Stimulated activated CD8-positive, alpha-beta memory T cell treated with anti-CD3 and anti-CD28 coated beads, Interleukin-7, amount 100 ng/mL, for 4 hours (primary cell): Measurements from ENCODE around the gene GTF3C2.
"Not testable (repeated sequence)": the region's sequence is repeated elsewhere in the genome, so short reads cannot be mapped to it uniquely, and the experiment has no call there.

Source experiments
- DNase-seq, 2 donors: peaks; one replicate each; pipeline ENCODE4 v3.0.0-alpha.2; 2020; ENCODE audit warnings: low read depth in 2 of 2

GTF3C2 gene

GRCh38 chr2:27322766-27323595 is 33.6 kb downstream of the GTF3C2 start, which contains the start of gene MPV17:
MPV17 (minus strand) TSS chr2:27323097; CDS start chr2:27322517, 580 bp downstream.
- peak; percentile 77 to 80 for DNase-seq

- no peak for DNase-seq
Measured at GRCh38 chr2:27322301-27322765, 34.2 kb downstream of the GTF3C2 start.

- DNase-seq, result no peak
Measured at GRCh38 chr2:27320958-27321543, 35.5 kb downstream of the GTF3C2 start.

- DNase-seq, result not testable (repeated sequence)
Measured at GRCh38 chr2:27319839-27320238, 36.7 kb downstream of the GTF3C2 start.

- no peak for DNase-seq
Measured at GRCh38 chr2:27316655-27317412, 39.7 kb downstream of the GTF3C2 start.

DNA sequence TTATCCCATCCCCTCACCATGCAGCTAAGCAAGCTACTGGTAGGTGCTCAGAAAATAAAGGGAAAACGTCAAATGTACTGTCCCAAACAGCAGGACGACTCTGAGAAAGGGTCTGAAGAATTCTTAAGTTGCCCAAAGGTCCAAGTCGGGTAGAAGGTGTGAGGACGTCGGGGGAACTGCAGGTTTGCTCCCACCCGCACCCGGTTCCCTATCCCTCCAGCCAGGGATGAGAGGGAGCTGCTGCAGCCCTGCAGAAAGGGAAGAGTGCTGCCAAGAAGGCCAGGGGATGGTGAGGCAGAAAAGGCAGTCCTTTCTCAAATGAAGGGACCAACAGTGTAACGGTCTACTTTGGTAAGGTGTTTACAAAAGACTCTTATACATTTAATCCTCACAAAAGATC is 41.4 kb downstream of the GTF3C2 start:
- no peak for DNase-seq

DNA sequence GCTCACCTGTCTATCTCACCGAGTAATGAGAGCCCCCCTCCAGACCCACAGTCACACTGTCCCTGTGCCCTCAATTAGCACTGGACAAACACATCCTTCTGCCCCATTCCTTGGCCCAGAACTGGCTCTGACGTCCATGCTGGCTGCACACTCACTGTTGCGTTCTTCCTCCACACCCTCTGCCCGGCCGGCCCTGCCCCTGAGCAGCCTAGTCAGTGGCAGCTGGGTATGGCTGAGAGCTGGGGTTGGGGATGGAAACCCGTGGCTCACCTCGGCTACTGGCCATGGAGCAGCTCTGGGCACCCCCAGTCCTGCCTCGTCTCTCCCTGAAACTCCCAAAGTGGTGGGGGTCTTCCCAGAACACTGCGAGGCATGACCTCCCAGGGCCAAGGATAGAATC is 41.9 kb downstream of the GTF3C2 start:
- DNase-seq, result no peak

GRCh38 chr2:27313882-27314645 is 42.5 kb downstream of the GTF3C2 start:
- no peak for DNase-seq

- no peak for DNase-seq
Measured at GRCh38 chr2:27312152-27312551, 44.4 kb downstream of the GTF3C2 start.

DNA sequence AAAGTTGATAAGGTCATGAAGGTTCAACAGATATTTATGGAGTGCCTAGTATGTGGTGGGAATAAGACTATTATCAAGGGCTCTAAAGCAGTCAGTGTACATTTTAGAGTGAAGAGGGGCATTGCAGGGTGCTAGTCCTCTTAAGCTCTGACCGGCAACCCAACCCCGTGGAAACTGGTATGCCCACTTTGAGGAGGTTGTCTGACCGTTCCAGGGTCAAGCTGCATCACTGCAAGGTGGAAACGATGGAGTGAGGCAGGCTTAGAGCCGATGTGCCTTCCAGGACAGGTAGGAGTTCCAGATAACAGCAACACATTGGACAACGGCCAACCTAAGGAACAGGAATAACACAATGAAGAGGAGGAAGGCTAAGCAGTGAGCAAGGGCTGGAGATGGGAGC is 46.9 kb downstream of the GTF3C2 start:
- no peak for DNase-seq

DNA sequence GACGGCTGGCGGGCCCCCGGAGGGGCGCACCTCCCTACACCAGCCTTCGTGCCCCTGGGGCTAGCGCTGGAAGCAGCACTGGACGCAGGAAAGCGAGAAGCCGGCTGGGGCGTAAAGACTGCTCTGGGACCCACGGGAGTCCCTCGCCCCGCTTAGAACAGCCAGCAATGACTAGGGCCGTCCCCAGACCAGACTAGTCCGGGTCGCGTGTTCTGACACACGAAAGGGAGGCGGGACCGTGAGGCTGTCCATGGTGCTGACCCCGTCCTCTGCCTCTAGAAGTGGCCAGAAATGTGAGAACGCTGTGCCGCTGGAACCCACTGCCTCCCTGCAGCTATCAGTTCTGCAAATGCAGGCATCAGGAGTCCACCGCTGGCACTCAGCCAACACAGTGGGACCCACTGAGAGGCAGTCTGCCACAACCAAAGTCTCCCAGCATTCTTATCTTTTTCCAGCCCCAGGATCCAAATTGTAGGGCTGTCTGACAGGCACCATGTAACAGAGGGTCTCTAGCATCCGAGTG is 48.1 kb downstream of the GTF3C2 start, which contains the start of gene UCN:
Gene UCN (minus strand): TSS at position 87 of the 523 bp plus-strand sequence. CDS start 550 bp downstream, outside the sequence.
- DNase-seq, result no peak

DNA sequence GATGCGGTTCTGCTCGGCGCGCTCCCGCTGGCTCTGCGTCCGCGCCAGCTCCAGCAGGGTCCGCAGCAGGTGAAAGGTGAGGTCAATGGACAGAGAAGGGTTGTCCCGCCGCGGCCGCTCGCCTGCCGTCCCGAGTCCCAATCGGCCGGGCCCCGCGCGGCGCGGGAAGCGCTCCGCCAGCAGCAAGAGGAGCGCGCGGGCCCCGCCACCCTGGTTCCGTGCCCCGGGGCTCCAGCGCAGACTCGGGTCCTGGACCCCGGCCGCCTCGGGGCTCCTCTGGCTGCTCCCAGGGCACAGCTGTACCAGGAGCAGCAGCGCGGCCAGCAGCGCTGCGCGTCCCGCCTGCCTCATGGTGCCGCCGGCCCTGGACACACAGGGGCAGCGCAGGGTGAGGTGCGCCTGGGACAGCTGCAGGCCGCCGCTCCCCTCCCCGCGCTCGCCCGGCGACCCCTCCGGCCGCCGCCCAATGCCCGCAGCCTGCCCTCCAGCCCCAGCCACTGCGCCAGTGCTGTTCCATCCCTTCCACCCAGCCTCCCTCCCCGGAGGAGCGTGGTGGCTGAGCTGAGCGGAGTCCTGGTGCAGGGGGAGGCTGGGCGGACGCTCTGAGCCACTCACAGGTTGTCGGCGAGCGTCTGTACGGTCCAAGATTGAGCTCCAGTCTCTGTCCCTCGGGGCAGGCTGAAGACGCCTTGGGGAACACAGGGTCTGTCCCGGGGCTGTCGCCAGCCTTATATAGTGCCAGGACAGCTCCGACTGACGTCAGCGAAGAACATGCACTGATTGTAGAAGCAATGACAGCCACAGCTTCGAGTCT is 48.8 kb downstream of the GTF3C2 start:
- DNase-seq, result no peak

GRCh38 chr2:27307287-27307544 is 49.3 kb downstream of the GTF3C2 start:
- DNase-seq, result no peak

DNA sequence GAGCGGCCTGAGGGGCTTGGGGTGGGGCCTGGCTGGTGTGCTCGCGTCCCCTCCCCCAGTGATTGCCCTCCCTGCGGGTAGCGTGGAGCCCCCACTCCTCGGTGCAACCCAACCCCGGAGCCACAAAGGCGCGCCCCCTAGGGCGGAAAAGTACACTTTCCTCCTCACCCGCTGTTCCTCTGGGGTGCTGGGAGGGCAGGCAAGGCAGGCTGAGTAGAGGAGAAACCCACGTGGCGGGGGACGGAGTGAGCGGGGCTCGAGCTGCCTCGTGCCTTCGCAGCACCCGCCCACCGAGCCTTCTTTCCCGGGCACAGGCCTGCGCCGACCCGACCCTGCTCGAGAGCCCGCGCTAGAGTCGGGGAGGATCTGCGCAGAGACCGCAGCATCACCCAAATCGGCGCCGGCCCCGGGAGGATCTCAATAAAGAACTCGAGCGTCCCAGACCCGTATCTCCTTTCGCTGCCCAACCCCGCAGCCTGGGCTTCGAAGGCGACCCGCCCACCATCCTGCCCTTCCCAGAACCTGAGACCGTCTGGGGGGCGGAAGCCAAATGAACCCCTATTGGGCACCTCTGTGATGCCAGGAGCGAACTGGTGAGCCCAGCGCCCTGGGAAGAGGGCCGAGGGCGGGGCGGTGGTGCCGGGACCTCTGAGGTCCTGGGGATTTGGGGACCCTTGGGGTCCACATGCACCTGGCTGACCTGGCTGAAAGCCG is 49.8 kb downstream of the GTF3C2 start:
- DNase-seq, result peak; percentile 10 to 36

DNA sequence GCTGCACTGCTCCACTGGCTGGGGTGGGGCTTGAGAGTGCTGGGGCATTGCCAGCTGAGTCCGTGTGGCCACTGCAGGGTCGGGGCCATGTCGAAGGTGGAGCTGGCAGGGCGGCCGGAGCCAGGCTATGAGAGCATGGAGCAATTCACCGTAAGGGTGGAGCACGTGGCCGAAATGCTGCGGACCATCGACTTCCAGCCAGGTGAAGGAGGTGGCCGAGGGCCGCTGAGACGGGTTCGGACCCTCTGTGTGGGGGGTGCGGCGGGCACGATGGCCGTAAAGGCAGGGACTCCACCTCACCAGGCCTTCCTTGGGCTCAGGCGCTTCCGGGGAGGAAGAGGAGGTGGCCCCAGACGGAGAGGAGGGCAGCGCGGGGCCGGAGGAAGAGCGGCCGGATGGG is 50.4 kb downstream of the GTF3C2 start:
- no peak for DNase-seq

GRCh38 chr2:27305516-27305915 is 51.0 kb downstream of the GTF3C2 start:
- no peak for DNase-seq

DNA sequence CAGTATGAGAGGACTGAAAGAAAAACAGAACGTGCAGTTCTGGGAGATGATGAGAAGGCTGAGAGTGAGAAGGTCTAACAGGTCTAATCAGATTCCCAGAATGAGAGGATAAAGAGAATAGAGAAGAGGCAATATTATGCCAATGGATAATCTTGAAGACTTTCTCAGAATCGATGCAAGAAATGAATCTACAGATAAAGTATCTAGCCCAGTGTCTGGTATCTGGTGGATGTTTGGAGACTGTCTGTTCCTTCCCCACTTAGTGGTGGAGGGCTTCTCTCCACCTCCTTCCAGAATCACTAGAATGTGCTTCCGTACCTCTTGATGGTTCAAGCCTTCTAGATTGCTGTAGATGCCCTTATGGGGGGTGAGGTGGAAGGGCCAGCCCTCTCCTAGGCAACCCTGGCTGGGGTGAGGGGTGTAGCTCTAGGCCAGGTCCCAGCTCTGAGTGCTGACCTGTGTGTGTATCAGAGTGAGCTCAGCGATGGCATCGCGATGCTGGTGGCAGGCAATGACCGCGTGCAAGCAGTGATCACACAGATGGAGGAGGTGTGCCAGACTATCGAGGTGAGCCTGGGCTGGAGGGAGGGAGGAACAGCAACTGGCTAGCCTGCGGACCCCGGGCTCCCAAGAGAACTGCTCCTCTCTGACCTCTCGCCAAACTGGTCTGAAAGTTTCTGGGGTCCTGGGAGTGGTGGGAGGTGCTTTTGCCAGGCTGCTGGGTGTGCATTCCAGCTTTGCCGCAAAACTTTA is 51.9 kb downstream of the GTF3C2 start:
- no peak for DNase-seq

- no peak for DNase-seq
Measured at GRCh38 chr2:27303093-27304025, 53.2 kb downstream of the GTF3C2 start.
